ENCODE measurements around the gene VAT1L.

The VAT1L gene

GRCh38 chr16:77784441-77785372 is 3.7 kb upstream of the VAT1L start:
- DNase-seq (ENCODE audit: low read depth) = no peak

GRCh38 chr16:77785373-77785764 is 3.0 kb upstream of the VAT1L start:
- DNase-seq (ENCODE audit: low read depth) = no peak

- DNase-seq (ENCODE audit: low read depth) = no peak
Measured at GRCh38 chr16:77786186-77786847, 2.0 kb upstream of the VAT1L start.

DNA sequence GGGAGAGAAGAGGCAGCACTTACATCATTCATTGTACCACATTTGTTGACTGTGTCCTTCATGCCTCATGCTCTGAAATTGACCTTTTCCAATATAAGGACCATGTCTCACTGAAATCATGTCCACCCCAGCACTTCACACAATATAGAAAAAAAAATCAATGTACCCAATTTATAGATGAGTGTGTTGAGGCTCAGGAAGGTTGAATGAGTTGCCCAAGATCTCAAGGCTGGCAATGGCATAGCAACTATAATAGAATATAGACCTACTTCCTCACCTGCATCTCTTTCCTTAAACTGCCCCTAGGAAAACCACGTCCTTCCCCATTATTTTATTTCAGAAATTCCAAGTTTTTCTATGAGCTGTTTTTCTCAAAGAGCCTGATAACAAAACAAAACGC is 912 bp upstream of the VAT1L start:
- no peak for DNase-seq (ENCODE audit: low read depth)

- DNase-seq (ENCODE audit: low read depth) = no peak
Measured at GRCh38 chr16:77789085-77790008, 983 bp downstream of the VAT1L start.

- DNase-seq (ENCODE audit: low read depth) = no peak
Measured at GRCh38 chr16:77790009-77790372, 1.6 kb downstream of the VAT1L start.

DNA sequence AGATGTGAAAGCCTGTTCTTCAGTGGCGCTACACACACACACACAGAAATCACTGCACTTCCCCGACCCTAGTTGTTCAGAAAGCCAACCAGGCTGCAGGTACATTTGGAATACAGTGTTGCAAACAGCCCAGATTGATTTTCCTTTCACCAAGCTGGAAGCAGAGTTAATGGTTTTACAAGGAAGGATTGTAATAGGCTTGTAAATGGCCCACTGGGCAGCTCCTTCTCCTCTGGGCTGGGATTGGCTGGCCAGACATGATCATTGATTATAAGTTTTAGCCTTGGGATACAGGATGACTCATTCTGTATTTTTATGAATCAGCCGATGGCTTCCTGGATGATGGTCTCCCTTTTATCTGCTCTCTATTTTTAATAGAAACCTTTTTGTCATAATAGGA is 2.5 kb downstream of the VAT1L start:
- no peak for DNase-seq (ENCODE audit: low read depth)

DNA sequence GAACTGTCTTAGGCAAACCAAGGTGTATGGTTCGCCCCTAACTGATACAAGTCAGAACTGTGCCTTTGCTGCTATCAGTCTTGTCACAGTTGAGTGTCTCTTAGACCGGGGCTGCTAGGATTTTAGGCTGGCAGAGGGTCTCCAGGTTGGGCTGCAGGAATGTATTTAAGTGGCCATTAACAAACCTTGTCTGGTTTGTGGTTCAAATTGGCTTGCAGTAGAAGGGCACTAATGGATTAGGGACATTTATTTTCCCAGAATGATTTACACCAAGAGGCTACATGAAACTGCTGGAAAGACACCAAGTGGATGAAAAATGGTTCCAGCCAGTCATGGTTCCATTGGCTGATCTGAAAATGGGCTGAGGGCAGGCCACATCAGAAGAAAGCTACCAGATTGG is 5.1 kb downstream of the VAT1L start:
- DNase-seq (ENCODE audit: low read depth) = no peak

- DNase-seq (ENCODE audit: low read depth) = peak; percentile 60
Measured at GRCh38 chr16:77794586-77794985, 6.2 kb downstream of the VAT1L start.

- DNase-seq (ENCODE audit: low read depth) = no peak
Measured at GRCh38 chr16:77801817-77802216, 13.5 kb downstream of the VAT1L start.

DNA sequence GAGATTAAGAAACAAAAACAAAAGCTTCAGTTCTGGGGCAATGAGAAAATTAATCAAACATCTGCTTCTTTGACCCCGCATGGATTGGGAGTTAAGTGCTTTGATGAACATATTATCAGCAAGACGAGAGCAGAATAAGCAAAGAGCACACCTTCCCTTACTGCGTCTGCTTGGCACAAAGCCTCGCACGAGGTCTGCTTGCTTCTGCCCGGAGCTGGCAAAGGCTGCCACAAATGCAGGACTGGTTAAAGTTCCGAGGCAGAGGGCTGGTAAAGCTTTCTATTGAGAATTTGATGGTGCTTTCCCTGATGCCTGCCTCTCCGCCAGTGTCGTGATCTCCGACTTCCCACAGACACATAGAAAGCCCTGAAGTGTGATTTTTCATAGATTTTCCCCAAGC is 17.0 kb downstream of the VAT1L start:
- DNase-seq (ENCODE audit: low read depth) = no peak

- no peak for DNase-seq (ENCODE audit: low read depth)
Measured at GRCh38 chr16:77807021-77807420, 18.7 kb downstream of the VAT1L start.

GRCh38 chr16:77812856-77813500 is 24.6 kb downstream of the VAT1L start:
- no peak for DNase-seq (ENCODE audit: low read depth)

- DNase-seq (ENCODE audit: low read depth) = no peak
Measured at GRCh38 chr16:77816293-77816692, 27.9 kb downstream of the VAT1L start.

DNA sequence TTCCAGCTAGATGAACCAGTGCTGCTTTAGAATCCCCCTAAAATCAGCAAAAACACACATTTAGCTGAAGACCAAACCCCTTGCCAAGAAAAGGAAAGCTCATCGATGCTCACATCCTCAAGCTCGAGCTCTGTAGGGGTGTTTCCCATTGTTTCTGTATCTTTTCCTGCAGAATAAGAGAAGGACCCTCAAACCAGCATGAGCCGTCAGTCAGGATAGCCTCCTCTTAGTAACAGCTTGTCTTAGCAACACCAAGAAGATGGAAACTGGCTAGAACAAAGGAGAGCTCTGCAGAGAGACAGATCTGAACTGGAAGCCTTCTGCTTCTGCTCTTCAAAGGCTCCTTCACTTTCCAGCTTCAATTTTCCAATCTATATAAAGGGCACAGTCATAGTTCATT is 32.0 kb downstream of the VAT1L start:
- DNase-seq (ENCODE audit: low read depth) = no peak

DNA sequence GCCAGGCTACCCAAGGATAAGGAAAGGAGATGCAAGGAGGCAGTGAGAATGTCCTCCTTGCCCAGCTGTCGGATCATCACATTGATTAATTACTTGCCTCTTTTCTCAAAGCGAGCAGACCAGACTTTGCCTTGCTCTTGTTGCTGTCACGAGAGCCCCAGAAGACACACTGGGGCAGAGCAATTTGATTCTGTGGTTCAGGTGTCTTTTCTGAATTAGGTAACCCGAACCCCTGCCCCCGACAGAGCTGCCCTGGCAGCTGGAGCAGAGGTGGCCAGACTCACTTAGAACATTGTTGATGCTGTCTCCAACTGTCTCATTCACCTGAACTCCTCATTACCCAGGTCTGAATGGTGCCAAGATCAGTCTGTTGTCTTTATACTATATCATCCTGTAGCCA is 34.3 kb downstream of the VAT1L start:
- no peak for DNase-seq (ENCODE audit: low read depth)

GRCh38 chr16:77823067-77823466 is 34.7 kb downstream of the VAT1L start:
- no peak for DNase-seq (ENCODE audit: low read depth)

DNA sequence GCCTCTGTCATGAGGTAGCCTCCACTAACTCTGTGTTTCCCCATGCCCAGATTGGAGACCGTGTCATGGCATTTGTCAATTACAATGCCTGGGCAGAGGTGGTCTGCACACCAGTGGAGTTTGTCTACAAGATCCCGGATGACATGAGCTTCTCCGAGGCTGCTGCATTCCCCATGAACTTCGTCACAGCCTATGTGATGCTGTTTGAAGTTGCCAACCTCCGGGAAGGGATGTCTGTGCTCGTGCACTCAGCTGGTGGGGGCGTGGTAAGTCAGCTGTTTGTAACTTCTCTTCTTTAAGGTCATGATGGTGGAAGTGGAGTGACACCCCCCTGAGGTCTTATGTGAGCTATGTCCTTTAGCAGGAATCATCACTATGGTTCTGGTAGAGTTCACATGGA is 36.8 kb downstream of the VAT1L start:
- no peak for DNase-seq (ENCODE audit: low read depth)

DNA sequence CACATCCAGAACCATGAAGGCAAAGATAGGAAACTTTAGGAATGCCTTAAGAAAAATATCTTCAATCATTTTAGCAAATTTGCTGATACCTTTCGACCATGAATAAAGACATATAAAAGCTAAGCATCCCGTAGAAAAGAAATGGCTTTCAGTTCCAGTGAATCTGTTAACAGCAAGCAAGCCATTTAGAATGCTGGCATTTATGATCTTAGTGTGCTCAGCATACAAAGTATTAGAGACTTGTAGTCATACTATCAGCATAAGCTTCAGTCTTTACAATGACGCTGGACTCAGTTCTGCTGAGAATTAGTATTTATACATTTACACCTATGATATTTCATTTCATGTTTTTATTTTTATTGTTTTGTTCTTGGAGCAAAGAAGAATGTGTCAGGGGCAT is 38.7 kb downstream of the VAT1L start:
- DNase-seq (ENCODE audit: low read depth) = no peak

DNA sequence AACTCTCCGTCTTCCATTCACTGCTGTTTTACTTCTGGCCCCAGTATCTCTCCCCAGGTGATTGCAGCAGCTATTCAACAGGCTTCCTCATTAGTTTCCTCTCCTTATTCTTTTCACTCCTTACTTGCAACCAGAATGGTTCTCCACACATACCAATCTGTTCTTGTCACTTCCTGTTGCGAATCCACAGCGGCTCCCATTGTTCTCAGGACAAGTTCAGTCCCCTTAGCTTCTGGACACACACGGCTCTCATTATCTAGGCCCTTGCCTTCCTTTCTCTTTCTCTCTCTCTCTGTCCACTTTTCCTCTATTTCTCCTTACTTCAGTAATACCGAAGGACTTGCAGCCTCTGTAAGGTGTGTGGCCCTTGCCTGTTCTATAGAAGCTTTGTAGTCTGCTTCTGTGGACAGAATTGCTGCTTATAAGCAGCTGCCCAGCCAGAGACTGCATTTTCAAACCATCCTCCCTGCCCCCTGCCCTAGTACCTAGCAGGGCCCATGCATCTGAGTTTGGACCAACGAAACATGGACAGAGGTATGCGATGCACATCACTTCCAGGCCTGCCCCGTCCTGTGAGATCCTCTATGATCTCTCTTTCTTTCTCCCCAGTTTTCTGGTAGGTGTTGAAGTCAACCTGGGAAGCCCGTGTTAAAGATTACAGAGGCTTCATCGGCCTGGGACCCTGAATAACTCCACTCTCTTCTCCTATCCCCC is 45.7 kb downstream of the VAT1L start:
- DNase-seq (ENCODE audit: low read depth) = peak; percentile 72
